NCI-H748 (cell line): Measurements from ENCODE around the gene ZC3H18.

Experiments used
- DNase-seq: peaks from one replicate; lab custom pipeline; 2025; ENCODE audit not compliant: unreplicated experiment; lab: John Stamatoyannopoulos, UW

ZC3H18 gene

DNA sequence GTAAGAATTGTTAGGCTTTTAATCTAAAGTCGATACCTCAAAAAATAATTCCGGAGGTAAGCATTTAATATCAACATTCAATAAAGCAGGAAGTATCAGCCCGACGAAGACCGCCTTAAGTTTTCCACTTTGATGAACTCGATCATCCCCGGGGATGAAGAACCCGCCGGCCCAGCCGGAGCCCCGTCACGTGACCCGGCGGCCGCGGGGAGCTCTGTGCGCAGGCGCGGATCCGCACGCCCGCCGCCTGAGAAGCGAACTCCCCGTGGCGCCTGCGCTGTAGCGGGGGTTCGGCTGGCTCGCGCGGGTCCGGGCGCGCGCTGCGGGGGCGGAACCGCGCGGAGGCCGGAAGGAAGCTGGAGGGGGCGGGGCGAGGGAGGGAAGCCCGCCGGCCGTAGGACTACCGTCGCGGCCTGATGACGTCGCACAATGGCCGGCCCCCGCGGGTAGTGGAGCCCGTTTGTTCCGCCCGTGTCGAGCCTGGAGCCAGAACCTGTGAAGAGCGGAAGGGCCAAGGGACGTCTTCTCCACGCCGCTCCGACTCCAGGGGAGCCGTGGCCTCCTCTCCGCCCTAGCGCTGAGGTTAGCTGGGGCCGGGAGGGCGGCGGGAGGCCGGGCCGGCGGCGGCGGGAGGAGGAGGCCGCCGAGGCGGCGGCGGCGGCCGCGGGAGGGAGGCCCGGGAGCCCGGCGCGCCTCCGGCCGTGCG, at the start of gene ZC3H18:
Gene ZC3H18 (plus strand): TSS at position 419 of the 706 bp plus-strand sequence. CDS start 6,721 bp downstream, outside the sequence.
- peak; percentile 92 for DNase-seq

DNA sequence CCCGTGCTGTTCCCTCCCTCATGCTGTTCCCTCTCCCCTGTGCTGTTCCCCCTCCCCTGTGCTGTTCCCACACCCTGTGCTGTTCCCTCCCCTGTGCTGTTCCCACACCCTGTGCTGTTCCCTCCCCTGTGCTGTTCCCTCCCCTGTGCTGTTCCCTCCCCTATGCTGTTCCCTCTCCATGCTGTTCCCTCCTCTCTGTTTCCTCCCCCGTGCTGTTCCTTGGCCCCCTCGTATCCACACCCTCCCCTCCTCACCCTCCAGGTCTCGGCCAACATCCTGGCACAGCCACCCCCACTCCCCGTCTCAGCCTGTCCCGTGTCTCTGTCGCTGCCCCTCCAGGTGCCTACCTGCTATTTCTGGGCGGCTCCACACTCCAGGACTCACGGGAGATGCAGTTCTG, 48.5 kb upstream of the ZC3H18 start:
- no peak for DNase-seq

DNA sequence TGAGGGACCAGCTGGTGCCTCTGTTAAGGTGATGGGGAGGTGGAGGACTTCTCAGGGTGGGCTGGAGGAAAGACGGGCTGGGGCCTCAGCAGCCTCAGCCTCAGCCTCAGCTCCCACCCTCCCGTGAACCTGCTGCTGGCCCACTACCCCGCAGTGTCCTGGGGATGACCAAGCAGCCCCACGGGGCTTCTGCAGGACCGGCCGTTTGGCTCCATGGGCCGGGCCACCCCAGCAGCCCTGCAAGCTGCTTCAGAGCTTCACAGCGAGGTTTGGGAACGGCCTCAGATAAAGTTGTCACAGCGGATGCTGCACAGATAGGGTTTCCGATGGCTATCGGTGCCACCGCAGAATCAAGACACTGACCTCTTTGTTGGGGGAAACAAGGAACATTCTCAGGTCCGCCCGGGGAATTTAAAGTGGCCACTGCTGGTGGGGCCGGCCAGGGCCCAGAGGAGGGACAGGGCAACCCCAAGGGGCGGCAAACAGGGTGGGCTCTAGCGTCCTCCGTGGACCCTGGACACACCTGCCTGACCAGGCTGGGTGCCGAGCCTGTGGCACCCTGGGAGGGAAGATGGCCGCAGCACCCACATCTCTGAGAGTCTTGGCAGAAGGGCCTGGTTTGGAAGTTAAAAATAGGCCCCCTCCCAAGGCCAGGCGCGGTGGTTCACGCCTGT, 47.8 kb upstream of the ZC3H18 start:
- DNase-seq = no peak

DNA sequence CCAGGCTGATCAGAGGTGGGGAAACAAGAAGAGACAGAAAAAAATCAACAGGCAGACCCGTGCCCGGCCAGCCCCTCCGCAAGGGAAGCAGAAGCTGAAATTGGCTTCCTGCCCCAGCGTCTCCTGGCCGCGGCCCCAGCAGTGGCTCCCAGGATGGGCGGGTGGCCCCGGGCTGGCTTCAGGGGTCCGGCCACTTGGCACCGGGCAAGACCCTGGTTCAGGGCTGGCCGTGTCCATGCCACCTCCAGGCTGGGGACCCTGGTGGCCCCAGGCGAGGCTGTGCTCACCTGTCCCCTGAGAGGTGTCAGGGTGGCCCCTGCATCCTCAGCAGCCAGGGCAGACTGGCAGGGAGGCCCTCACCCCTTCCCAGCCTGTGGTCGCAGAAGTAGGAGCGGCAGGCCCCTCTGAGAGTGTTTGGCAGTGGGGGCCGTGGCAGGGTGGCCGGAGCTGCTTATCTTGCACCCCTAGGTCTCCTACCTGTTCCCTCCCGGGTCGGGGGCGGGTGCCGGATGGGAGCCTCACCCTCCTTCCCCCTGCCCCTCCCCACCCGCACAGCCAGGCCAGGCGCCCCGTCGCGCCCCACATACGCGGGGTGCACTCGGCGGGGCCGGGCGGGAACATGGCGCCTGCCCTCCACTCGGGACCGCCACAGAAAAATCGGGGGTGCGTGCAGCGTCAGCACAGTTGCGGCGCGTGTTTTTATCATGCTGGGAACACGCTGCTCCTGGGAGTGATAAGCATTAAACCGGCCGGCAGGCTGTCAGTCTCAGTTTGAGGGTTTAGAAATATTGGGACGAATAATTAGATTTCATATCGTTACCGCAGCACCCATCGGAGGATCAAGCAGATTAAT, 46.7 kb upstream of the ZC3H18 start:
- DNase-seq = no peak

DNA sequence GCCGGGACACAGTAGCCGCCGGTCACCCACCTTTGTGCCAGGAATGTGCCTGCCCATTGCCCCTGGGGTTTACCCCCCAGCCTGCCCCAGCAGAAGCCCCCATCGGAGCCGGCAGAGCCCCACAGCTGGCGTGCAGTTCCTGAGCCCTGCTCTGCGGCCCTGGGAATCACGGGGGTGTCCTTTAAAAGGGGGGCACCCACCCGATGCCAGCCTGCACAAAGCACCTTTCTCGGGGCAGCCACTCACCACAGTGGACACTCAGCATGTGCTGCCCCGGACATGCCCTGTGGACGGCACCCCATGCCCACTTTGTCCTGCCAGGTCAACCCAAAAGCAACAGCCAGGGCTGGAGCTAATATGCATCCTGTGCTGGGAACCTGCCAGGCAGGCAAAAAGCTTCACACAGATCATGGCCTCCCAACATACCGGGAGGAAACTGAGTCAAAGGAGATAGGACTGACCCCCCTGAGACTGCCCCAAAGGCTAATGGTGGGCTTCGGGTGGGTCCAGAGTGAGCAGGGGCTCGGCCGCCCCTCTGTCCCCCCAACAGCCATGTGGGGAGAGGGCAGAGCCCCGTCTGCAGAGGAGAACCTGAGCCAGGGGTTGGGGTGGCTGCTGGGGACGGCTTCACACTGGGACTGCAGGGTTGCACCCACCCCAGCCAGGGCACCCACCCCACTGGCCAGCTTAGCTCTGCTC, 45.8 kb upstream of the ZC3H18 start:
- DNase-seq = no peak

DNA sequence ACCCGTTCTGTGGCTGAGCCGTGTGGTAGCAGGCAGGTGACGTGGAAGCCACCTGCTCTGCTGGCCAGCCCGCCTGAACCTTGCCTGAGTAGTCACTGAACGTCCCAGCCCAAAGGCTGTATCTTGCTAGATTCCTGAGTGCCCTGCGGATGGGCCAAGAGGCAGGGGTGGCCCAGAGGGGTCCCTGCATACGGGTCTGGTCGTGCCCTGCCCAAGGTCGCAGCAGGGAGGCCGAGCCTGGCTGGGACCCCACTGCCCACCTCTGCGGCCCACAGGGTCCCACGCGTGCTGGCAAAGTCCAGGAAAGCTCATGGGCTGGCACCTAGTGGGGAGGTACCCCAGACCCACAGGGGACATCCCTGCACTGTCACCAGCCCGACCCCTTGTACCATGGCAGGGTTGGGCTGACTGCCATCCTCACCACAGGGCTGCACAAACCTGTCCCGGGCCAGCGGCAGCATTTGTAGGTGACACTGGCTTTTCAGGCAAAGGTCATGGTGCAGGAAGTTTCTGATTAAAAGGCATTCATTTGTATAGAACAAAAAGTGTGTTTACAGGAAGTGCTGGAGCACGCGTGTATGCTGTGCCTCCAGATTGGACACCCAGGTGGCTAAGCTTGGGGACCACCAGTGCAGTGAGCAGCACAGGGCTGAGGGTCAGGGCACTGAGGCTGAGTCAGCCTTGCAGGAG, 45.1 kb upstream of the ZC3H18 start:
- no peak for DNase-seq

DNA sequence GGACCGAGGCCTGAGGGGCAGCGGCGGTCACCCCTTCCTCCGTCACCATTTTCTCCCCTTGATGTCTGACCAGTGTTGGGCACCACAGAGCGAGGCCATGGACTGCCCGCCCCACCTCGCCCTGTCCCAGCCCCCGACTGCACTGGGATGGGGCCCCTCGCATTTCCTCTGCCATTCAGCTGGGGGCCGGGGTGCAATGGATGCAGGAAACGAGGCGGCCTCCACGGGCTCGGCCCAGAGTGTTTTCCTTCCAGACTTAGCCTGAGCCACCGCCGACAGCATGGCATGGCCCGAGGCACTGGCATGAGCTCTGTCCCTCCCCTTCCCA, 44.6 kb upstream of the ZC3H18 start:
- DNase-seq = no peak

DNA sequence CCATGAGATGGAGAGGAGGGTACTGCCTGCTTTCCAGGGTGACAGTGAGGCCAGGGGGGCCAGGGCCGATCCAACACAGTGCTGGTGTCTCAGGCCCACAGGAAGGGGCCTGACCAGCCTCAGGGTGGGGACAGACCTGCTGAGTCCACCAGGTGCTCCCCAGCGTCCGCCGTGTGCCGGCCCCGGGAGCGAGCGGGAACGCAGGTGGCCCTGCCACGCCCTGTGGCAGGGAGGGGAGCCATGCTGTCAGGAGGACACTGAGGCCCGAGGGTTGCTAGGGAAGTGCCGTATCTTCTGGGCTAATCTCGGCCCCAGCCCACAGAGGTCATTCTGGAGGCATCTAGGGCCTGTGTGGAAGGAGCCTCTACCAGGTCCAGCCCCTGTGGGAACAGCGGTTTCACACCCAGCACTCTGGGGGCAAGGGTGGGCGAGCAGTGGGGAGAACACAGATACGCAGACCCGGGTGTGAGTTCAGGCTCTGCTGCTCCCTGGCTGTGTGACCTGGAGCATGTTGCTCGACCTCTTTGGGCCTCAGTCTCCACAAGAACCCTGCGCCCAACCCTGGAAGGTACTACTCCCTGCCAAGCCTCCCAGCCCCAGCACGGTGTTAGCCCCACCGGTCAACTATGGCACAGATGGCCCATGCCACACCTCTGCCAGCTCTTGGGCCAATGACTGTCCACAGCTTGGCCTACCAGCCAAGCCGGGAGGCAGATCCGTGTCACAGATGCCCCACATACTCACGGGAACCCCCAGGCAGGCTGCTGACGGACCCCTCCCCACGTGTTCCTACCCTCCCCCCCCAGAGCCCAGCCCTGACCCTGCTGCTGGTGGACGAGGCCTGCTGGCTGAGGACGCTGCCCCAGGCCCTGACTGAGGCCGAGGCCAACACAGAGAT, 43.9 kb upstream of the ZC3H18 start:
- DNase-seq = no peak

DNA sequence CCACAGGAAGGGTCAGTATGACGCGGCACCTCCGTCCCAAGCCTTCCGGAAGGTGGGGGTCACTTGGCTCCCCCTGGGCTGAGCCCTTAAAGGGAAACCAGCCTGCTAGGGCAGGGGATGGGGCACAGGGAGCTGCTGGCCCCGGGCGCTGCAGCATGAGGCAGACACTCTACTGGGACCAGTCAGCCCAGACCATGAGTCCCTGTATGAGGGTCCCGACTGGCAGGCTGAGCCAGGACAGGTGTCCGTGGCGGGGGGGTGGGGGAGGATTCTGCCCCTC, 43.4 kb upstream of the ZC3H18 start:
- DNase-seq = no peak

DNA sequence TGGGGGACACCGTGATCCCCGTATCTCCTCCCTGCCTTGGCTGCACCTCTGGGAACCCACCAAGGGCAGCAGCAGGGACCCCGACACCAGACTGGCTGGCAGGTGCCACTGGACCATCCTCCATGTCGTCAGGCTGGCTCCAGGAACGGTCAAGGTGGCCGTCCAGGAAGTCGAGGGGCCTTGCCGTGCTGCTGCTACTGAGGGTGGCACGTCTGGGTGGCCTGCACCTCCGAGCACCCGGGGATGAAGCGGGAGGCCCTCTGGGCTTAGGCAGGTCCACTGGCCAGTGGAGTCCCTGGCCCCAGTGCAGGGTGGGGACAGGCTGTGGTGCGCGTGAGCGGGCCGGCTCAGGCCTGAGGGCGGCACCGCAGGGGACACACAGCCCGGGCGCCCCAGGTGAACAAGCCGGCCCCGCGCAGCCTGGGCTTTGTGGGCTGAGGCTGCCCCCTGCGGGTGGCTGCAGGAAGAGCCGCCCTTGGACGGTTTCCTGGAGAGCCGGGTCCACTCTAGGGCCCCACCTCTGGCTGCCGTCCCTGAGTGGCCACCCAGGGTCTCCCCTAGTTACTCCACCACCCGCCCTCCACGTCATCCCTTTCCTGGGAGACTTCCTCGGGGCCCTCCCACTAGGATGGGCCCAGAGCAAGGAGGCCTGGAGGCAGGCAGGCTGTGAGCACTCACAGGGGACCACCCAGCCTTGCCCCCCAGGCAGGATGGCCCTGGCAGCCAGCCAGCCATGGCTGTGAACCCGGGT, 42.8 kb upstream of the ZC3H18 start:
- peak; percentile 25 for DNase-seq

DNA sequence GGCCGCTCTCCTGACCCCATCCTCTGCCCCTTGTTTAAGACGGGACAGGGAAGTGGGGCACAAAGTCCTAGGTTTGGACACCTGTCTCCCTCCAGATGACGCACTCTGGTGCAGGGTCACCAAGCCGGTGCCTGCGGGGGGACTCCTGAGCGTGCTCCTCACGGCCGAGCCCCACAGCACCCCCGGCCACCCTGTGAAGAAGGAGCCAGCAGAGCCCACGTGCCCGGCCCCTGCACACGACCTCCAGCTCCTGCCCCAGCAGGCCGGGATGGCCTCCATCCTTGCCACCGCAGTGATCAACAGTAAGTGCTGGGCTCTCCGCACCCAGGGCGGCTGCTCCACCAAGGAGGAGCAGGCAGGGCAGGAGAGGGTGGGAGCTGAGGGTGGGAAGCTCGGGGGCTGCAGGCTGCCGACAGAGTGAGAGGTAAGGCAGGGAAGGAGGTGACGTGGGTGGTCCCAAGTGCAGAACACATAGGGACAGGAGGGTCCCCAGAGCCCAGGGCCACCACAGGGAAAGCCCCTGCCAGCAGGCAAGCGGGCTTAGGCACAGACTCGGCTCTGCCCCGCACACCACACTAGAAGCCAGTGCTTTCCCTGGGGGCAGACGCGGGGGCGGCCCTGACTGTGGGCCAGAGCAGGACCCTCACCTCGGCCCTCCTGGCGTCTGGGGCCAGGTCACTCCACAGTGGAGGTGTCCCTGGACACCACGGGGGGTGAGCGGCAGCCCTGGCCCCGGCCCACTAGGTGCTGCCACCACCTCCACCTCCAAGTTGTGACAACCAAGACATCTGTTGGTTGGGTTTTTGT, 42.1 kb upstream of the ZC3H18 start:
- DNase-seq = no peak

DNA sequence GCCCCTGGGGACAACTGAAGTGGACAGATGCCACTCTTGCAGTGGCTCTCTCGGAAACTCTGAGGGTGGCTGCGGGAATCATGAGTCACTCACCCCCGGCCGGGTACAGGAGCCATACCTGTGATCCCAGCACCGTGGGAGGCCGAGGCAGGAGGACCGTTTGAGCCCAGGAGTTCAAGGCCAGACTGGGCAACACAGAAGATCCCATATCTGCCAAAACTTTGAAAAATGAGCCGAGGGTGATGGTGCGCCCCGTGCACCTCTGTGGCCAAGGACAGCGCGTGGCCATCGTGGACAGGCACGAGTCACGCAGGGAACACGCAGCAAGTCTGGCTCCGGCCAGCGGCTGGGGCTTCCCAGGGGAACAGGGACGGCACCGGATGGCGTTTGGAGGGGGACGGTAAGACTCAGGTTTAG, 41.3 kb upstream of the ZC3H18 start:
- no peak for DNase-seq

DNA sequence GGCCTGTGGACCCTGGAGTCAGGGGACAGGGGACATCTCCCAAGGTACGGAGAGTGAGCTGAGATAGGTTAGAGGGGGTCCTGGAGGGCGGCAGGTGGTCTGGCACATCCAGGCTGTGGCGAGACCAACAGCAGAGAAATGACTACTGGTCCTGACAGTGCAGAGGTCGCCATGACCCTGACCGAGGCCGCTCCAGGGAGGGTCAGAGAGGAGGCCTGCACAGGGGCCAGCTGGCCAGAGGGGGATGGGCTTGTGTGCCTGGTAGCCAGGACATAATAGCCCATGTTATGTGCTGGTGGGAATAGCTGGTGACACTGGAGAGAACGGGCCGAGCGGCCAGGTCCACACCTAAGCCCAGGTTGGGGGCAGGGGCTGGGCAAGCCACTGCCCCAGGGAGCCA, 40.6 kb upstream of the ZC3H18 start:
- DNase-seq = no peak

DNA sequence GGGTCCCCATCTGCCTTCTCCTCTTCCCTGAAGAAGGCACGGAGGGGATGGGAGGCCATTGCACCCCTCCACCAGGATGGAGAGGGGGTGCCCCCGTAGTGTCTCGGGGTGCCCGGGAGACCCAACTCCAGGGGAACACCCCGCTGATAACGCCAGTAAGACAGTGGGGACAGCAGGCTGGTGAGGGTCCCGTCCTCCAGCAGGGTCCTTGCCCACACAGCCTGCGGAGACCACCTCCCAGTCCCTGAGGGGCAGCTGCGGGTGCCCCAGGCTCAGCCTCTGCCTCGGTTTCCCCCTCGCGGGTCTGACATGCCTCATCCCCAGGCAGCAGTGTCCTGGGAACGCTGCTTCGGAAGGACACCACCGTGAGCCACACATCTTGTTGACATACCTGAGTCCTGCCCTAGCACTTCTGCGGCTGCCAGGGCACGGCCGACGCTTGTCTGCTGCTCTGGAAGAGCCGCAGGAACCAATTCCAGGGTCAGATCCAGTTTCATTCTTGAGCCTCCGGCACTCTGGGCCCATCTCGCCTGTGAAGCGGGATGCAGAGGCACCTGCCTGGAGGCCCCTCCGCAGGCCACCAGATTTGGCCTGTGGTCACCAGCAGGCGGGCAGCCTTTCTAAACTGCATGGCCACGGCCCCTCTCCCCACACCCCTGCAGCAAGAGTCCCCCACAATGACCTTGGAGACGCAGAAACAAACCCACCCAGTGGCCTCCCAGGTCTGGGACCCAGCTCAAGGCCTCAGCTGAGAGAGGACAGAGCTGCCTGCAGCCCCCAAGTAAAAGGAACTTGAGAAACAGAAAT, 39.9 kb upstream of the ZC3H18 start:
- no peak for DNase-seq

DNA sequence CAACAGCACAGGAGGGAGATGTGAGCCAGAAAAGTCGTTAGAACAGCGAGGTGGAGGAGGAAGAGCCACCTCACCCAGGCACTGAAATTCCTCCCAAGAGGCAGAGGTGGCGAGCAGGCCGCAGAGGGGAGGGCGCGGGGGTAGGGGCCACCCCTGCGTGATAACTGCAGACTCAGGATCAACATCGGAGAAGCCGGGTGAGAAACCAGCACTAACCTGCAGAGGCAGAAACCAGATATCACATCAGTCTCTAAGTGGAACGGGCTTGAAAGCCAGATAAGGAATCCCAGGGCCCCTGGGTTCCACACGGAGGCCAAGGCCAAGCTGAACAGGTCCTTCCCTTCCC, 39.4 kb upstream of the ZC3H18 start:
- DNase-seq = no peak

DNA sequence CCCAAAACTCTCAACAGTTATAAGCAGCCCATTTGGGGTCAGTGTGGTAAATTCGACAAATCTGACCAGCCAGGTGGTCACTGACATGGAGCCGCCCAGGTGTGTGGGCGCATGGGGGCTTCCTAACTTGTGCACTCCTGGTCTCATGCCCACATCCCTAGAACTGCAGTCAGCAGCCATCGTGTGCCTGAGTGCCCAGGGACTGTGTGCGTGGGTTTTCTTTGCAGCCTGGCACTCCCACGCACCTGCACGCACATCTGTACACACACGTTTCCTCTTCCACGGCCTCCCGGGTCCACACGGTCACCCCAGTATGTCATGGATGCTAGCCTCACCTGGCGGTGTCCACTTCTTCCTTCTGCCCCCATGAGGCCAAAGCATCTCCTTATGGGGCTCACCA, 38.9 kb upstream of the ZC3H18 start:
- DNase-seq = no peak

DNA sequence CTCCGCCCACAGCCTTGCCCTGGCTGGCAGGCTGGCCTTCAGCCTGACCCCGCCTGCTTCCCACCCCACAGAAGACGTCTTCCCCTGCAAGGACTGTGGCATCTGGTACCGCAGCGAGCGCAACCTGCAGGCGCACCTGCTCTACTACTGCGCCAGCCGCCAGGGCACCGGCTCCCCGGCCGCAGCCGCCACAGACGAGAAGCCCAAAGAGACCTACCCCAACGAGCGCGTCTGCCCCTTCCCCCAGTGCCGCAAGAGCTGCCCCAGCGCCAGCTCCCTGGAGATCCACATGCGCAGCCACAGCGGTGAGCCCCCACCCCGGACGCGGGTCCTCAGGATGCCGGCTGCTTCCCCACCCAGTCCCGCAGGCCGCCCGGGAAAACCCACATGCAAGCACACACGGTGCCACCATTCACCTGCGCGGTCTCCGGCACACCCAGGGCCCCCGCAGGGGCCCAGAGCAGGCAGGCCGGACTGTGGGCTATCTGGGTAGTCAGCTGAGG, 38.2 kb upstream of the ZC3H18 start:
- no peak for DNase-seq
